Ascending aorta (tissue), 2 donors: ENCODE results near the gene ZNF709. TPM values are rescaled to one million over a fixed set of nuclear protein-coding genes. Genes with fewer than 3 reads are reported as not detected.
"Not testable (repeated sequence)": the region's sequence is repeated elsewhere in the genome, so short reads cannot be mapped to it uniquely, and the experiment has no call there.

Experiments
- DNase-seq, 2 donors: peaks; one replicate each; pipeline ENCODE4 v3.0.0-alpha.2; 2019; ENCODE audit warnings: low spot score in 2 of 2
- H3K27ac ChIP-seq, 2 donors: fragments of 200-600 bp; sonication (generic); one replicate each; pipeline ENCODE4 v1.5.1; 2016 to 2017; ENCODE audit warnings: mild to moderate bottlenecking in 1 of 2
- H3K27me3 ChIP-seq: fragments of 200-600 bp; sonication (generic); one replicate; pipeline ENCODE4 v1.5.1; 2017
- H3K36me3 ChIP-seq, 2 donors: fragments of 200-600 bp; sonication (generic); one replicate each; pipeline ENCODE4 v1.5.1; 2016
- H3K4me1 ChIP-seq, 2 donors: fragments of 200-600 bp; sonication (generic); one replicate each; pipeline ENCODE4 v1.5.1; 2016 to 2017; ENCODE audit warnings: mild to moderate bottlenecking in 1 of 2
- H3K4me3 ChIP-seq, 2 donors: fragments of 200-600 bp; sonication (generic); one replicate each; pipeline ENCODE4 v1.5.1; 2016 to 2017; ENCODE audit warnings: mild to moderate bottlenecking in 1 of 2
- H3K9me3 ChIP-seq, 2 donors: fragments of 200-600 bp; sonication (generic); one replicate each; pipeline ENCODE4 v1.5.1; 2016
- intact Hi-C: fragments of 100-400 bp; cut with DNase I; formaldehyde crosslinking; loops from one replicate; pipeline ENCODE4 v1.15.1; 2023
- total RNA-seq: library from RNA; depleted of rRNA; stranded (reverse); fragments of >200 nt; gene quantifications from one replicate; pipeline ENCODE4 v1.1.0, GENCODE V29; 2016
- TF ChIP-seq, protein P1 (sequence below), 3 experiments: fragments of 200-600 bp in 2 of 3; fragments of 450-650 bp in 1 of 3; sonication (generic) in 2 of 3; IDR thresholded peaks; one replicate each; pipeline ENCODE4 v1.5.1; 2016 to 2019; ENCODE audit warnings: antibody characterized with exemption in 3 of 3, mild to moderate bottlenecking in 1 of 3, moderate library complexity in 1 of 3

ZNF709 gene
- total RNA-seq, 1 donor from 2014 or later = 3.4 TPM

DNA sequence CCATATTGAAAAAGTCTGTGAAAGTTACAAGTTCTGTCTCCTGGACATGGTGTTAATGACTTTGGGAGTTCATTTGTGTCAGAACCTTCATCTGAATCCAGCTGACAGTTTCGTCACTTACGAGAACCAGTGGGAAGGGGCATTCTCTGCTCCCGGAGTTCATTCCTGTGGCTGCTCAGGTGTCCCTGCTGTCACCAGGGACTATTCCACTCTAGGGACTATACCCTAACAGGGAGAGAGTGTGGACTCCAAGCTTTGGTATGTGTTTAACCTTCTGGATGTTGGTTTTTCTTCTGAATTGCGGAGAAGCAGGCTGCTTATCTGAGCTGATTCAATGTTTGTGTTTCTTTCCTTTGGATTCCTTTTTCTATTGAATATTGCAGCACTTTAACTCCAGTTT, 12.4 kb upstream of the ZNF709 start:
- Histone ChIP-seq H3K4me1 (peaks cover 0 to 3% of the 10 kb centered on the region in 2 donors), H3K27ac (peak overlapping the region; percentile 88 to 96), H3K4me3 (no peak overlapping the region), H3K9me3 (no peaks in the 10 kb centered on the region), H3K27me3 (no peaks in the 10 kb centered on the region), H3K36me3 (no peaks in the 10 kb centered on the region)
- DNase-seq = no peak
- TF ChIP-seq, protein P1, sequence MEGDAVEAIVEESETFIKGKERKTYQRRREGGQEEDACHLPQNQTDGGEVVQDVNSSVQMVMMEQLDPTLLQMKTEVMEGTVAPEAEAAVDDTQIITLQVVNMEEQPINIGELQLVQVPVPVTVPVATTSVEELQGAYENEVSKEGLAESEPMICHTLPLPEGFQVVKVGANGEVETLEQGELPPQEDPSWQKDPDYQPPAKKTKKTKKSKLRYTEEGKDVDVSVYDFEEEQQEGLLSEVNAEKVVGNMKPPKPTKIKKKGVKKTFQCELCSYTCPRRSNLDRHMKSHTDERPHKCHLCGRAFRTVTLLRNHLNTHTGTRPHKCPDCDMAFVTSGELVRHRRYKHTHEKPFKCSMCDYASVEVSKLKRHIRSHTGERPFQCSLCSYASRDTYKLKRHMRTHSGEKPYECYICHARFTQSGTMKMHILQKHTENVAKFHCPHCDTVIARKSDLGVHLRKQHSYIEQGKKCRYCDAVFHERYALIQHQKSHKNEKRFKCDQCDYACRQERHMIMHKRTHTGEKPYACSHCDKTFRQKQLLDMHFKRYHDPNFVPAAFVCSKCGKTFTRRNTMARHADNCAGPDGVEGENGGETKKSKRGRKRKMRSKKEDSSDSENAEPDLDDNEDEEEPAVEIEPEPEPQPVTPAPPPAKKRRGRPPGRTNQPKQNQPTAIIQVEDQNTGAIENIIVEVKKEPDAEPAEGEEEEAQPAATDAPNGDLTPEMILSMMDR (IDR thresholded peaks at IDR 0.05) = no peak
- intact Hi-C loops = loop anchor here (5.0 to 10.0 kb wide), 4 partner anchors 118 to 462 kb away; partner anchors contain the start of genes MAN2B1, WDR83, ZNF433 and ZNF44

DNA sequence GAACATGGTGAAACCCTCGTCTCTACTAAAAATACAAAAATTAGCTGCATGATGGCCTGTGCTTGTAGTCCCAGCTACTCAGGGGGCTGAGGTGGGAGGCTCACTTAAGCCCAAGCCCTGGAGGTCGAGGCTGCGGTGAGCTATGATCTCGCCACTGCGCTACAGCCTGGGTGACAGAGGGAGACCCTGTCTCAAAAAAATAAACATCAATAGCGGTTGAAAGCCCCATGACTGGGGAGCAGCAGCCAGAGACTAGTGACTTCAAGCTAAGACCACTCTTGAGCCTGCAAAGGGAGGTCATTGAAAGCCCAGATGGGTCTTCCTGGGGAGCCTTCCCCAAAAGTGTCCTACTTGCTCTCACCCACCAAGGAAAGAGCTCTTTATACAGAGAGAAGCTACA, 11.9 kb upstream of the ZNF709 start:
- DNase-seq = no peak
- intact Hi-C loops = loop anchor here (5.0 to 10.0 kb wide), 4 partner anchors 118 to 462 kb away; partner anchors contain the start of genes MAN2B1, WDR83, ZNF433 and ZNF44
- no peak overlapping the region for H3K4me3 ChIP-seq
- H3K27ac ChIP-seq = peak overlapping the region; percentile 88 to 96
- H3K36me3 ChIP-seq = no peaks in the 10 kb centered on the region
- TF ChIP-seq, protein P1 (IDR thresholded peaks at IDR 0.05) = no peak
- peaks cover 0 to 3% of the 10 kb centered on the region in 2 donors for H3K4me1 ChIP-seq
- no peaks in the 10 kb centered on the region for H3K9me3 ChIP-seq
- no peaks in the 10 kb centered on the region for H3K27me3 ChIP-seq

DNA sequence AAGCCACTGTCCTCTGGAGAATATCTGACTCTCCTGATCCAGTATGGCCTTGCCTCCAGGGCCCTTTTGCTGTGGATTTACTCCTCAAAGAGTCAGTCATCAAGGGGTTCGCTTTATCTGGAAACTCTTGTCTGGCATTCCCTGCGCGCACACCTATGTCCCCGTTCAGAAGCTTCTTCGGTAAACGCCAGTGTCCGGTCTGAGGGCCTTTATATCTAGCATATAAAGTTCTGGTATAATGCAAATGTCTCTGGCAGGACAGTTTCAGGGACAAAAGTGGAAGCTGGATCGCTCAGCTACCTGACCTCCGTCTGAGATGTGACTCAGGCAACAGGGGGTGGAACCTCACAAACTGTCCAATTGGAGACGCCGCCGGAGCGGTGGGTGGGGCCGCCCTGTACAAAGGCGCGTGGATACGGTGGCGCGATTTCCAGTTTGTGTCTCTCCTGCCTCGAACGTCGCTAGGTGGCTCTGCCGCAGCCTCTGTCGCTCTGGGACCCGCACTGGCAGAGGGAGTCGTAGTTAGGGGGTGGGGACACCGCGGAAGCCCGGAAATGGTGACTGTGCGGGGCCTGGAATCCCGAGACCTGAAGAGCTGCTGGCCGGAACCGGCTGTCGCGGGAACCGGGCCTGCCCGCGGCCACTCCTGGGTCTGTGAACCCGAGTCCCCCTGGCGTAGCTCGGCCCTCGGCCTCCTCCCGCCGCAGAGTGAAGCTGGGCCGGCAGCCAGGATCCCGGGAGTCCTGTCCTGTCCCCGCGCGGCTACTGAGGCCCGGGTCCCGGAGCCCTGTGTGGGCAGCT, 10.6 kb upstream of the ZNF709 start:
- Histone ChIP-seq H3K4me3 (peak overlapping the region; percentile 72 to 74), H3K9me3 (no peaks in the 10 kb centered on the region), H3K27ac (peak overlapping the region; percentile 88 to 96), H3K4me1 (peaks cover 0 to 3% of the 10 kb centered on the region in 2 donors), H3K27me3 (no peaks in the 10 kb centered on the region), H3K36me3 (no peaks in the 10 kb centered on the region)
- TF ChIP-seq, protein P1 (IDR thresholded peaks at IDR 0.05) = peak in 2 of 3 experiments; percentile 34 to 55
- DNase-seq = peak; percentile 88 to 98
- intact Hi-C loops = loop anchor here (1.0 to 10.0 kb wide), 8 partner anchors 11 to 460 kb away; partner anchors contain the start of genes MAN2B1, WDR83, ZNF433 and ZNF44

DNA sequence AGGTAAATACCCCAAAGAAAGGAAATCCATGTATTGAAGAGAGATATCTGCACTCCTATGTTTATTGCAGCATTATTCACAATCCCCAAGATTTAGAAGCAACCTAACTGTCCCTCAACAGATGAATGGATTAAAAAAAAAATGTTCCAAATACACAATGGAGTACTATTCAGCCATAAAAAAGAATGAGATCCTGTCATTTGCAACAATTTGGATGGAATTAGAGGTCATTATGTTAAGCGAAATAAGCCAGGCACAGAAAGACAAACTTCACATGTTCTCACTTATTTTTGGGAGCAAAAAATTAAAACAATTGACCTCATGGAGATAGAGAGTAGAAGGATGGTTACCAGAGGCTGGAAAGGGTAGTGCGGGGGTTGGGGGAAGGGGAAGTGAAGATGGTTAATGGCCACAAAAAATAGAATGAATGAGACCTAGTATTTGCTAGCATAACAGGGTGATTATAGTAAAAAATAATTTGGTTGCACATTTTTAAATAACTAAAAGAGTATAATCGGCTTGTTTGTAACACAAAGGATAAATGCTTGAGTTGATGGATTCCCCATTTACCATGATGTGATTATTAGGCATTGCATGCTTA, 9.7 kb upstream of the ZNF709 start:
- no peak for DNase-seq
- TF ChIP-seq, protein P1 (IDR thresholded peaks at IDR 0.05) = no peak
- Histone ChIP-seq H3K27ac (peak overlapping the region; percentile 88 to 96), H3K9me3 (no peaks in the 10 kb centered on the region), H3K36me3 (no peaks in the 10 kb centered on the region), H3K4me1 (peaks cover 0 to 3% of the 10 kb centered on the region in 2 donors), H3K4me3 (peak overlapping the region in 1 of 2 donors; percentile 72), H3K27me3 (no peaks in the 10 kb centered on the region)
- intact Hi-C loops = loop anchor here (2.0 to 10.0 kb wide), 5 partner anchors 54 to 460 kb away; partner anchors contain the start of genes ZNF433, ZNF44, ZNF442 and ZNF443

DNA sequence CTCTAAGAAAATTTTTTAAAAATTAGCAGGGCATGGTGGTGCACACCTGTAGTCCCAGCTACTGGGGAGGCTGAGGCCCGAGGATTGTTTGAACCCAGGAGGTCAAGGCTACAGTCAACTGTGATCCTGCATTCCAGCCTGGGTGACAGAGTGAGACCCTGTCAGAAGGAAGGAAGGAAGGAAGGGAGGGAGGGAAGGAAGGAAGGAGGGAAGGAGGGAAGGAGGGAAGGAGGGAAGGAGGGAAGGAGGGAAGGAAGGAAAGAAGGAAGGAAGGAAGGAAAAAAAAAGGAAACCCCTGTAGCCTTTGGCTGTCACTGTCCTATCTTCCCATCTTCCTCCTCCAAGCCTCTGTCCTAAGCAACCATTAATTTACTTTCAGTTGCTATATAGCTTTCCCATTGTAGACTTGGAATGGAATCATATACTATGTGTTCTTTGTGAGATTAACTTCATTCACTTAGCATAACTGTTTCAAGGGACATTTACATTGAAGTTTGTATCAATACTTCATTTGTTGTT, 1.7 kb upstream of the ZNF709 start:
- intact Hi-C loops = loop anchor here (10.0 kb wide), 1 partner anchor 82 kb away; the partner anchor contains the start of gene ZNF799
- peaks cover 0 to 15% of the 10 kb centered on the region in 2 donors for H3K4me1 ChIP-seq
- not testable (repeated sequence) for H3K27me3 ChIP-seq, H3K9me3 ChIP-seq, H3K27ac ChIP-seq, DNase-seq, H3K36me3 ChIP-seq, H3K4me3 ChIP-seq
